LNCAP (cell line): ENCODE measurements around the gene ELMOD1.

ENCODE experiments used
- CTCF ChIP-seq: fragments of 450-650 bp; IDR thresholded peaks from 2 replicates; pipeline ENCODE4 v1.5.1; 2017; ENCODE audit warnings: mild to moderate bottlenecking

ELMOD1 gene

GRCh38 chr11:107573438-107573837 is 17.5 kb upstream of the ELMOD1 start:
- TF ChIP-seq CTCF = no peak

- TF ChIP-seq CTCF = peak; percentile 83
Measured at GRCh38 chr11:107576497-107577345, 14.2 kb upstream of the ELMOD1 start.

- no peak for TF ChIP-seq CTCF
Measured at GRCh38 chr11:107577346-107577711, 13.6 kb upstream of the ELMOD1 start.

GRCh38 chr11:107581147-107581546 is 9.8 kb upstream of the ELMOD1 start:
- no peak for TF ChIP-seq CTCF

- TF ChIP-seq CTCF = no peak
Measured at GRCh38 chr11:107583629-107584195, 7.2 kb upstream of the ELMOD1 start.

GRCh38 chr11:107587306-107587979 is 3.5 kb upstream of the ELMOD1 start:
- TF ChIP-seq CTCF = no peak

GRCh38 chr11:107591378-107592230 is 657 bp downstream of the ELMOD1 start:
- no peak for TF ChIP-seq CTCF
